Measurements from ENCODE around the gene LRRC61.

LRRC61 gene

DNA sequence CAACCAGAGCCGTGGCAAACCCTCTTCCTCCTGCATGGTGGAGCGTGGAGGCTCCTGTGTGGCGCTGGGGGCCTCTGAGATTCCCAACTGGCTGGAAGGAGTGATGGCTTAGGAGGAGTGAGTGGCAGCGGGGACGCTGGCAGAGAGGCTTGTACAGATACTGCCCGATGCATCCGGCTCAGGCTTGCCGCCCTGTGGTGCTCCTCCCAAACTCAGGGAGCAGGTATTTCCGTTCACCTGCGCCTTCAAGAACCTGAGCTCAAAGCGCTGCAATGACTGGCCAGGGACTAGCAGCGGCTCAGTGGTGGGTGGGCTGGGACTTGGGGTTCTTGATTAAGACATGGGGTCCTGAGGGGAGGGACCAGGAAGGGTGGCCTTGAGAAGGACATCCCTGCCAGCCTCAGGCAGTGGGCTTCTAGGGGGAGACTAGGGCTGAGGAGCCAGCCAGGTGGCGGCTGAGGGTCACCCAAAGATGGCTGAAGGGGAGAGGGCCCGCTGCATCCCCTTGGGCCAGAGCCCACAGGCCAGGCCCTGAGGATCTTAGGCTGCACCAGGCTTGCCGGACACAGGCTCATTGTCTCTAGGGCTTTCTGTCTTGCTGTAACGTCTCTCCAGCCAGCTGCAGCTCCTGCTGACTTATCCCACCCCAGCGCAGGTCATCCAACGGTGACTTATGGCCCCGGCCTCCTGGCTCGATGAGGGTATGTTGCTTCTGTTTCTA, 59.1 kb downstream of the LRRC61 start:
- TF ChIP-seq, protein P1, sequence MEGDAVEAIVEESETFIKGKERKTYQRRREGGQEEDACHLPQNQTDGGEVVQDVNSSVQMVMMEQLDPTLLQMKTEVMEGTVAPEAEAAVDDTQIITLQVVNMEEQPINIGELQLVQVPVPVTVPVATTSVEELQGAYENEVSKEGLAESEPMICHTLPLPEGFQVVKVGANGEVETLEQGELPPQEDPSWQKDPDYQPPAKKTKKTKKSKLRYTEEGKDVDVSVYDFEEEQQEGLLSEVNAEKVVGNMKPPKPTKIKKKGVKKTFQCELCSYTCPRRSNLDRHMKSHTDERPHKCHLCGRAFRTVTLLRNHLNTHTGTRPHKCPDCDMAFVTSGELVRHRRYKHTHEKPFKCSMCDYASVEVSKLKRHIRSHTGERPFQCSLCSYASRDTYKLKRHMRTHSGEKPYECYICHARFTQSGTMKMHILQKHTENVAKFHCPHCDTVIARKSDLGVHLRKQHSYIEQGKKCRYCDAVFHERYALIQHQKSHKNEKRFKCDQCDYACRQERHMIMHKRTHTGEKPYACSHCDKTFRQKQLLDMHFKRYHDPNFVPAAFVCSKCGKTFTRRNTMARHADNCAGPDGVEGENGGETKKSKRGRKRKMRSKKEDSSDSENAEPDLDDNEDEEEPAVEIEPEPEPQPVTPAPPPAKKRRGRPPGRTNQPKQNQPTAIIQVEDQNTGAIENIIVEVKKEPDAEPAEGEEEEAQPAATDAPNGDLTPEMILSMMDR (conservative IDR thresholded peaks at IDR 0.05; ENCODE audit: low read depth, low read length): no peak
- Histone ChIP-seq H3K4me1 (ENCODE audit: low read depth, poor library complexity, severe bottlenecking) (peaks cover 64% of the 10 kb centered on the region), H3K4me2 (no peak overlapping the region), H3K27ac (no peak overlapping the region), H3K36me3 (ENCODE audit: insufficient read depth) (no peaks in the 10 kb centered on the region), H3K27me3 (ENCODE audit: insufficient read depth, low read depth) (no peaks in the 10 kb centered on the region), H3K9ac (no peak overlapping the region), H3K79me2 (ENCODE audit: insufficient read depth, low read depth) (peaks cover 13% of the 10 kb centered on the region; the same call in 1 of the 2 replicates), H2AFZ (ENCODE audit: low read depth) (no peak overlapping the region), H4K20me1 (ENCODE audit: insufficient read depth) (no peaks in the 10 kb centered on the region), H3K4me3 (IDR thresholded peaks at IDR 0.05; ENCODE audit: insufficient read depth, low read depth, low read length) (no peak overlapping the region)

DNA sequence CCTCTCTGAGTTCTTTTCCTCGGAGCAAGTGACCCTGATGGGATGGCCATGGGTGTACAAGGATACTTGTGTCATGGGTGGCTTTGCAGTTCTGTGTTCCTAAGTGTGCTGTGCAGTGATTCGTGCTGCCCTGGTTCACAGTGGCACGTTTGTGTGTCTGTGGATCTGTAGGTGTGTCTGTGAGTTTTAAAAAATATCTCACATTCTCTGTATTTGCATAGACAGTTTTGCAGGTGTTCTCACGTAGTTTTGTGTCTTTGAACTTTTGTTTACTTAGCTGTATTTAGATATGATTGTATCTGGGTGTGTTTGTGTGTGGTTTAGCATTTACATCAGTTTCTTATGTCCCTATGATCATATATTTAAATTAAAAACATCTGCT, 59.7 kb downstream of the LRRC61 start:
- H3K4me1 ChIP-seq (ENCODE audit: low read depth, poor library complexity, severe bottlenecking): peaks cover 58% of the 10 kb centered on the region
- H4K20me1 ChIP-seq (ENCODE audit: insufficient read depth): no peaks in the 10 kb centered on the region
- no peak overlapping the region for H3K27ac ChIP-seq
- H3K4me2 ChIP-seq: no peak overlapping the region
- H2AFZ ChIP-seq (ENCODE audit: low read depth): no peak overlapping the region
- no peak overlapping the region for H3K4me3 ChIP-seq (IDR thresholded peaks at IDR 0.05; ENCODE audit: insufficient read depth, low read depth, low read length)
- H3K36me3 ChIP-seq (ENCODE audit: insufficient read depth): no peaks in the 10 kb centered on the region
- TF ChIP-seq, protein P1 (conservative IDR thresholded peaks at IDR 0.05; ENCODE audit: low read depth, low read length): no peak
- no peak overlapping the region for H3K9ac ChIP-seq
- H3K79me2 ChIP-seq (ENCODE audit: insufficient read depth, low read depth): 0 out of 2 replicates have a peak, but pooled peaks cover 8% of the 10 kb centered on the region
- no peaks in the 10 kb centered on the region for H3K27me3 ChIP-seq (ENCODE audit: insufficient read depth, low read depth)

DNA sequence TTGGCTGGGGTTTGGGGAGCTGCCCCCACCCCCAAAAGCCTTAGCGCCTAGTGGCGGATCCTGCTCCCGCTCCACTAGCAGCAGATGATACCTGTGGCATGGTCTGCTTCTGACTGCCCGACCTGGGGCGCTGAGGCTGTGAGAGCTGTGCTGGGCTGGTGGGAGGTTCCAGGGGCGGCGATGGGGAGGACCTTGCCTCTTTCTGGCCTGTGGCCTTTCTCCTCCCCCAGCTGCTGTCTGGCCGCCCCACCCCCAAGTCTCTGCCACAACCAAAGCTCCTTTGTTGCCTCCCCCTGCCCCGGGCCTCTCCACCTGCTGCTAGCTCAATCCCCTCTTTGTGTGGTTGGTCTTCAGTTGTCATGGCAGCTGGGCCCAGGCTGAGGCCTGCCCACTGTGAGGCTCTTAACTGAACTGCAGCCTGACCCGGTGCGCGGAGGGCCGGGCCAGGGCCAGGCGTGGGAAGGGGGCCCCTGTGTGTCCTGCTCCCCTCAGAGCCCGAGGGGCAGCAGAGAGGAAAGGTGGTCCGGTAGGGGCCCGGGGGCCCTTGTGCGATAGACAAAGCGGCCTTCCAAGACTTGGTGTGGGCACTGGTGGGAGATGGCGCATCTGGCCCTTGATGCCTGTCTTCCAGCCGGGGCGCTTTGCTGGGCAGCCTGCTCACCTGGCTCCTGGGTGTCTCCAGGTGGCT, 60.7 kb downstream of the LRRC61 start:
- TF ChIP-seq, protein P1 (conservative IDR thresholded peaks at IDR 0.05; ENCODE audit: low read depth, low read length): no peak
- Histone ChIP-seq H3K79me2 (ENCODE audit: insufficient read depth, low read depth) (0 out of 2 replicates have a peak, but pooled peaks cover 8% of the 10 kb centered on the region), H3K36me3 (ENCODE audit: insufficient read depth) (no peaks in the 10 kb centered on the region), H3K9ac (no peak overlapping the region), H2AFZ (ENCODE audit: low read depth) (no peak overlapping the region), H3K4me2 (no peak overlapping the region), H3K27ac (no peak overlapping the region), H4K20me1 (ENCODE audit: insufficient read depth) (no peaks in the 10 kb centered on the region), H3K4me1 (ENCODE audit: low read depth, poor library complexity, severe bottlenecking) (peaks cover 55% of the 10 kb centered on the region), H3K27me3 (ENCODE audit: insufficient read depth, low read depth) (no peaks in the 10 kb centered on the region), H3K4me3 (IDR thresholded peaks at IDR 0.05; ENCODE audit: insufficient read depth, low read depth, low read length) (no peak overlapping the region)

DNA sequence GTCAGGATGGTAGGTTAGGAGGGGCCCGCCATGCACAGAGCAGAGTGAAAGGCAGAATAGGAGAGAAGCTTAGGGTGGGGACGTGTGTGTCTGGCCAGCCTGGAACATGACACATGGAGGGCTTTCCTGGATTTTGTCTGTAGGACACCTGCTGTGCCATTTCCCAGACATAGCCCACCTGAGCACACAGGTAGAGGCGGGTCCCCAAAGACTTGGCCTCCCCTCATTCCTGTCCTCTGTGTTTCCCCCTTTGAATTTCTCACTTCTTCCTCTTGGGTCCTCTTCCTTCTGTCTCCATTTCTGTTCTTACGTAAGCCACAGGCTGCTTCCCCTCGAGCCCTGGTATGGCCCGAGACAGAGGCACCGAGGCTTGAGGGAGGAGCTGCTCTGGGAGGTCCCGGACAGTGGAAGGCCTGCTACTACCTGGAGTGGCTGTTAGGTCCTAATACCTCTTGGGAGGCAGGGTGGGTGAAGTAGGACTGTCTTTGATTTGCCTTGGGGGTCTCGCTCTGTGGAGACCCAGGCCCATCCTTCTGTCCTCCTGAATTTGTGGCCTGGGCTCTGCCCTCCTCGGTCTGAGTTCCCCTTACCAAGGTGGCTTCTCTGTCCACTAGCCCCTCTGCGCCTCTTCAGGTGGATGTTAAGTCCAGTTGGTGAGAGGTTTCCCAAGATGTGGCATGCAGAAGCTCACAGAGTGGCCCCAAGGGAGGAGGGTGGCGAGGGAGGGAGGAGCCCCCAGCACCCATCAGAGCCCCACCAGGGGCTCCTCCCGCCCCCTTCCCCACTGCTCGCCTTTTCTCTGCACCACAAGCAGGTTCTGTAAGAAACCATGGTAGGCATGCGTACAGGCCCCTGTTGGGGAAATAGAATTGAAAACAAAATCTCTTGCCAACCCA, 61.5 kb downstream of the LRRC61 start:
- H3K79me2 ChIP-seq (ENCODE audit: insufficient read depth, low read depth): 0 out of 2 replicates have a peak, but pooled peaks cover 8% of the 10 kb centered on the region
- TF ChIP-seq, protein P1 (conservative IDR thresholded peaks at IDR 0.05; ENCODE audit: low read depth, low read length): no peak
- H3K27ac ChIP-seq: no peak overlapping the region; the same call in 1 of the 2 replicates
- no peak overlapping the region for H3K9ac ChIP-seq
- H4K20me1 ChIP-seq (ENCODE audit: insufficient read depth): no peaks in the 10 kb centered on the region
- H3K27me3 ChIP-seq (ENCODE audit: insufficient read depth, low read depth): no peaks in the 10 kb centered on the region
- H3K4me3 ChIP-seq (IDR thresholded peaks at IDR 0.05; ENCODE audit: insufficient read depth, low read depth, low read length): no peak overlapping the region
- no peak overlapping the region; the same call in 1 of the 2 replicates for H3K4me2 ChIP-seq
- peaks cover 55% of the 10 kb centered on the region for H3K4me1 ChIP-seq (ENCODE audit: low read depth, poor library complexity, severe bottlenecking)
- H2AFZ ChIP-seq (ENCODE audit: low read depth): no peak overlapping the region
- H3K36me3 ChIP-seq (ENCODE audit: insufficient read depth): no peaks in the 10 kb centered on the region

All from KMS-11 (cell line).